HG03457 (cell line): Measurements from ENCODE around the gene PRDM11.

ENCODE experiments used
- ATAC-seq: cut with Tn5 transposase; IDR thresholded peaks from one replicate; pipeline ENCODE4 v1.9.1; 2021; ENCODE audit warnings: moderate number of reproducible peaks; ENCODE audit not compliant: unreplicated experiment

PRDM11 gene

DNA sequence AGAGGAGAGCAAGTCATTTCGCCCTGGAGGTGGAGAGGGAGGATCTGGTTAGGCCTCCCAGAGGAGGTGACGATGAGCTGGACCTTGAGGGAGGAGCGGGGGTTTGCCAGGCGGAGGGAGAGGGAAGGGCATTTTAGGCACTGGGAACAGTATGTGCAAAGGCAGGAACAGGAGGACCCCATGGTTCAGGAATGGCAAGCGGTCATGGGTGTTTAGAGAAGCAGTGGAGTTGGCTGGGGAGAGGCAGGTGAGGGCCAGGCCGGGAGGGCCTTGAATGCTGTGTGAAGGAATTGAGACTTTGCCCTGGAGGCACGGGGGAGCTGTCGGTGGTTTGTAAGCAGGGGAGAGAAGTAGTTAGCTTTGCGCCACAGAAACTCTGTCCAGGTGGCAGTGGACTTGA is 10.3 kb downstream of the PRDM11 start:
- ATAC-seq = no peak

DNA sequence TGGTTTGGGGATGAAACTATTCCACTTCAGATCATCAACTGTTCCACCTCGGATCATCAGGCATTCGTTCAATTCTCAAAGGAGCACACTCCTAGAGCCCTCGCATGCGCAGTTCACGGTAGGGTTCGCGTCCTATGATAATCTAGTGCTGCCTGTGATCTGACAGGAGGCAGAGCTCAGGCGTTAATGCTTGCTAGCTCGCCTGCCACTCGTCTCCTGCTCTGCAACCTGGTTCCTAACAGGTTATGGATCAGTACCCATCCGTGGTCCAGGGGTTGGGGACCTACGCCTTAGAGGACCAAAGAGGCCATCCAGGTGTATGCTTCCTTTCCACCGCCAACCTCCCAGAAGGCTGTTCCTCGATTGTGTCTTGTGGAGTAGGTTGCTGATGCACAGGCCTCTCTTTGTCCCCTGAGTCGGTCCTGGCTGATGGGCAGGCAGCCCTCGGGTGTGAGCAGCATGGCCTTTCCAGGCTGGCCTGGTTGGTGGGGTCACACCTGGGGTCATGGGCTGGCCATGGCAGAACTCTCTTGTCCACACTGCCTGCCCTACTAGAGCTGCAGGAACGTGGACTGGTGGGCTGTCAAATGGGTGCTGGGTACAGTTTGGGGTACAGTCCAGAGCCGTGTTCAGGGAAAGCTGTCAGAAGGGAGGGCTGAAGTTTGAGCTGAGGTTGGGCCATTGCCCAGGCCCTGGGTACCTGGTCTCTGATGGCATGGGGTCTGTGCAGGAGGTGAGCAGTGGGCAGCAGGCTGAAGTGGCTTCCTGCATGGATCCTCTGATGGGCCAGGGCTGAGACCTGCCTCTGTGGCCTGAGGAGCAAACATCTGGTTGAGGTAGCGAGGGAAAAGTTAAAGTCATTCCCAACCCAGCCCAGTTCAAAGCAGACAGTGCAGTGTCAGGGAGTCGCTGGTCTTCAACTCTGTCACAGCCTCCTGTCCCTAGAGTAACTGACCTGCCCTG is 11.1 kb downstream of the PRDM11 start:
- ATAC-seq = no peak

DNA sequence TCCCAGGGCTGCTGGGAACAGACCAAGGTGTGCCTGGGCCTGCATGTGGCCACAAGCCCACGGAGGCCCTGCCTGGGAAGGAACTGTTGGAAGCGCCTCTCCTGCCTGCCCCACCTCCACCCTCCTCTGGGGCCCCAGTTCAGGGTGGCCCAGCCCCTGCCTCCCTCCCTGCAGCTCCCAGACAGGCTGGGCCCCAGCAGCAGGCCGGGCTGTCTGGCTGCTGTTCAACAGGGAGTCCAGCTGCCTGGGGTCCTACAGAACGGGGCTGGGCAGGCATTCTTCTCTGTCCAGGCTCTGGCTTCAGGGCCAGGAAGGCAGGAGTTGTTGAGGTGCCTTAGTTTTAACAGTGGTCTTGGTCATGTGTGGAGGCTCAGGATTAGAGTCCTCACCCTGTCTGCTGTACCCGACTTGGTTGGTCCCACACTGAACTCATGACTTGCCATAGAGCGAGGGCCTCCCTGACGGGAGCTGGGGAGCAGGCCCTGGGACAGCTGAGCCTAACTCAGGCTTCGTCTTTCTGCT is 11.8 kb downstream of the PRDM11 start:
- no peak for ATAC-seq

DNA sequence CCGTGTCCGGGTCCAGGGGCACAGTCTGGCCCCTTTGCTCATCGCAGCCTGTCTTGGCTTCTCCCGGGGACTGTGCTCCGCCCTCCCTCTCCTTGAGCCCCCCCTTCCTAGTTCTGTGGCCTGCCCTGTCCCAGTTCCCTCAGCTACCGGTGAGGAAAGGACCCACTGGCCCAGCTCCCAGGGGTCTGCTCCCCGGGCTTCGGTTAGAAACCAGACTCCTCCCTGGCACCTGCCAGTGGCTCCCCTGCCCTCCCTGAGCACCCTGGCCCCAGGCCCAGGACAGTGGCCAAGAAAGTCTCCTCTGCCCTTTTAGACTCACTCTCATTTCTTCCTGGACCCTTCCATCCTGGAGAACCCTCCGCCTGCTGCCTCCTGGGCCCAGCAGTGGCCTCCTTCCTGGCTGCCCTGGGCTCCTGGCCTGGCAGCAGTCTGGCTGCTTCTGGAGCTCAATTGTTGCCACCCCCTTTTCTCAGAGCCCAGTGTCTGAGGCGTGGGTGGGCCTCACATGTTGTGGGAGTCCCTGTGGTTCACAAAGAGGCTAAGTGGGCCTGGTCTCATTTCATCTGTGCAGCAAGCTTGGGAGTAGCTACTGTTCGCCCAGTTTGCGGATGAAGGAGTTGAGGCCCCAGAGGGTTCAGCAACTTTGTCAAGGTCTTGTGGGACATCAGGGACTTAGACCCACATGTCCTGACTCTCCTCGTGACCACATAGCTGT is 12.6 kb downstream of the PRDM11 start:
- ATAC-seq = no peak

DNA sequence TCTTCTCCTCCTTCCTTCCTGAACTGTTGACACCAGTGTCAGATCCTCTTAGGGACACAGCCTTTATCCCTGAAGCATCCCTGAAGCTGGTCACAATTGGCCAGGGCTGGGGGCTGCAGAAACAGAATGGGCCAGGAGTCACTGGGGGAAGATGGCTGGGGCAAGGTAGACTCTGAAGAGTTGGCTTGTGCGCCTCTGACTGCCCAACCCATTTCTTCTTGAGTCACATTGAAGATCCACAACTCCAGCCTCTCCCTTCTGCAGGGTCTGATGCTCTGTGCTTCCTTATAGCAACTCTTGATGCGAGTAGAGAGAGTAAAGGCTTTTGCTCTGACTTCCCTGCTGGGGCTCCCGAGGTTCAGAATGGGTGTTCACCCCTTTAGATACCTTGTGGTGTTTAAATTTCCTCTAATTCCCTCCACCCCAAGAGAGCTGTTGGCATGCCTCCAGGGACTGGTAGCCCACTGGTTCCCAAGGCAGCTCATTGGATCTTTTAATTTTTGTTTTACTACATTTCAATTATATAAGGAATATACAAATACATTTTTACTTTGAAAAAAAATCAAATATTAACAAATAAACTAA is 13.4 kb downstream of the PRDM11 start:
- ATAC-seq = no peak

DNA sequence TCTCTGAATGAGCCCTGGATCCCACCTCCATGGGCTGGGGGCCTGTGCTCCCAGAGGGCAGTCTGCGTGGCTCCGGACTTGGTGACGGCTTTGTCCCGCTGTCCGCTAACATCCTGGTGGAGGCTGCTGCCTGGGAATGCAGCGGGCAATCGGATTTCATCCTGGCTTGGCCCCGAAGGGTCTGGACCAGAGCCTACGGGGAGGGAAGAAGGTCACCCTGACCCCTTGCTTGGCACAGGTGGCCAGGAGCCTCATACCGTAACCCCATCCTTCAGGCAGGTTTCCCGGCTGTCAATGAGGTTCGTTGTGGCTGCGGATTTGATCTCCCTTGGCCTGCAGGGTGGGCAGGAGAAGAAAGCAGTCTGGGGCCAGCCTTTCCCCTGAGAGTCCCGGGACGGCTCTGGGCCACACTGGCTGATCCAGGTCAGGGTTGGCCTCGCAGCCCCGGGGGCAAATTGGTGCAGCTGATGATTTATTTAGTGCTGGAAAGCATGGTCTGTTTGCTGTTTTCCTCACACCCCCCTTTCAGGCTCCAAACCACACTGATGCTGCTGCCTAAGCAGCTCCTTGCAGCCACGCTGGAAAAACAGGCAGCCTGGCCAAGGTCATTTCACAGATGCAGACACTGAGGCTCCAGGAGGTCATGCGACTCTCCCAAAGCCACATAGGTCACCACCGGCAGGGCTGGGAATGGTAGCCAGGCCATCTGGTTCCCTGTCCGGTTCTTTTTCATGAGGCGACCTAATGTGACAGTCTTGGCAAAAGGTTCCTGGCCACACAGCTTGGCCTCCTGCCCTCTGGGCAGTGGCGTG is 15.0 kb downstream of the PRDM11 start:
- ATAC-seq = no peak

DNA sequence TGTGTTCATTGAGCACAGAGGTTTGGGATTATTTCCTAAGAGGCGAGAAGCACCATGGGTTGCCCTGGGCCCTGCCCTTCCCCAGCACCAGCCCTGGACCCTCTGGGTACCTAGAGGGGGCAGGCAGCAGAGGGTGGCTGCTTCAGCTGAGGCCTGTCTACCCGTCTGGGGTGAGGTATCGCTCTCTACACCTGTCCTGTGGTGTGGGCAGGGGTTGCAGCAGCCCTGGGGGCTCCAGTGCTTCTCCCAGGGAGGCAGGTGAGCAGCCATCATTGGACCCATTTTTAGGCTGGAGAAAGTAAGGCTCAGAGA is 15.6 kb downstream of the PRDM11 start:
- no peak for ATAC-seq

DNA sequence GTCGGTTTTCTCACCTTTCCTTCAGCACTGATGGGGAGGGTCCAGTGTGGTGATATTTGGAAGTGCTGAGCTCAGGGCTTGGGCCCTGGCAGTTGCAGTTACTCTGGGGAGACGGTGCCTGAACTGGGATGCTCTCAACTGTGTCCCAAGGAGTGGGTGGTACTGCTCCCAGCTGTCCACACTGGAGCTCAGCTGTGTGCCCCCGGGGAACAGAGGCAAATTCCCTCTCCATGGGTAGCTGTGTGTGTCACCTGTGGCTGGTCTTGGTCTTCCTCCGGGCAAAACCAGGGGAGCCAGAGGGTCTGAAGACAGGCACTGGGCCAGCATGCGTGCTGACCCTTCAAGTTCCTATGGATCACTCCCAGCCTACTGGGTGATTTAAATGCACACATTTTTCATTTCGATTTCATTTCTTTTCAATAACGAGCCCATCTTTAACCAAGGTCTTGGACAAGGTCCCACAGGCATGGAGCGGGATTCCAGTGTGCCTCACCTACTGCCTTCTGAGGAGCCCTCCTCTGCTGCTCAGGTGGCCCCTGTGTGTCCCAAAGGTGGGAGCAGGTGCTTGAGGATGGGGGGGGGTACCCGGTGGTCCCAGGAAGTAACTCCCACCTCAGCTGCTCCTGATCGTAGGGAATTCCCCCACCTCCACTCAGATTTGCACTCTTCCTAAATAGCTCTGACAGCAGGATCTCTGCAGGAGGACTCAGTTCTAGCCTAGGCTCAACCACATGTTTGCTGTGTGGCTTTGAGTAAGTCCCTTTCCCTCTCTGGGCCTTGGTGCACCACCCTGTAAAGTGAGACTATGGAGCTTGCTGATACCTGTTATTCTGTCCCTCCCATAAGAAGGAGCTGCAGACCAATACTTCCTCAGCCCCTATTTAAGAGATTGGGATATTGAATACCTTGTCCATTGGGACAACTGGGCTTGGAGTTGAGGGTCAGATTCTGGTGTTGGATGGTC is 16.8 kb downstream of the PRDM11 start:
- no peak for ATAC-seq

DNA sequence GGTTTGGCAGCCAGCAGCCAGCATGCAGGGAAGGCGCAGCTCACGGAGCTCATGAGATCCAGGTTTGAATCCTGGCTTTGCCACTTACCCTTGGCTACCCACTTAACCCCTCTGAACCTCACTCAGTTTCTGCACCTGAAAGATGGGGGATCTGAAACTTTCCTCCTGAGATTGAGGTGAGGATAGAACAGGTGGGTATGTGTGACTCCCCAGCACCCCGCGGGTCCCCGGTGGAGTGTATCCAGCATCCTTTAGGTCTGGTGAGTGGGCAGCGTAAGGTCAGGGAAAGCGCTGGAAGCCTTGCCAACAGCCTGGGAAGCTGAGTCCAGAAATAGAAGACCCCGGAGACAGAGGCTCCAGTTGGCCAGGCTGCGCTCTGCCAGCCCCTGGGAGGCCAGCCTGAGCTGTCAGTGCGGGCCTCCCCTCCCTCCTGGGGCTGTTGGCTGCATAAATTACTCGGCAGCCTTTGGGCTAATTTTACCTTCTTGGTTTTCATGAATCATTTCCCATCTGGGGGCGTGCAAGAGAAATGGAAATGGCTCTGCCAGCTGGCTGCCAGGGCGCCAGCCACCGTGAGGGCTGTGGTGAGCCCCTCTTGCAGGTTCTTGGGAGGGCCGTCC is 17.6 kb downstream of the PRDM11 start:
- no peak for ATAC-seq

DNA sequence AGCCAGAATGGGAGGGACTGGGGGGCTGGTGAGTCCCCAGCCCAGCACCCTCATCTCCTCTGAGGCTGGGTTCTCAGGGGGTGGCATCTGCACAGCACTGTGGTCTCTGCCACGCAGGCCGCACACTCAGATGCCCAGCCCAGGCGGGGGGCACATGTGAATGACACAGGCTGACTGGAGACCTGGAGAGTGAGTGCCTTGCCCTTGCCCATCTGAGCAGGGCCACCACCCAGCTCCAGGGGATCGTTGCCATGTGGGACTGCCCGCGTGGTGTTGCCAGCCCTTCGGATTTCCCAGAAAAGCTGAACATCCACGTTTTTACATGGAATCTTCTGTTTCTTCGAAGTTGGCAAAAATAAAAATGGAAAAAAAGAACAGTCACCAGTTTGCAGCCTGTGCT is 18.9 kb downstream of the PRDM11 start:
- ATAC-seq = no peak

DNA sequence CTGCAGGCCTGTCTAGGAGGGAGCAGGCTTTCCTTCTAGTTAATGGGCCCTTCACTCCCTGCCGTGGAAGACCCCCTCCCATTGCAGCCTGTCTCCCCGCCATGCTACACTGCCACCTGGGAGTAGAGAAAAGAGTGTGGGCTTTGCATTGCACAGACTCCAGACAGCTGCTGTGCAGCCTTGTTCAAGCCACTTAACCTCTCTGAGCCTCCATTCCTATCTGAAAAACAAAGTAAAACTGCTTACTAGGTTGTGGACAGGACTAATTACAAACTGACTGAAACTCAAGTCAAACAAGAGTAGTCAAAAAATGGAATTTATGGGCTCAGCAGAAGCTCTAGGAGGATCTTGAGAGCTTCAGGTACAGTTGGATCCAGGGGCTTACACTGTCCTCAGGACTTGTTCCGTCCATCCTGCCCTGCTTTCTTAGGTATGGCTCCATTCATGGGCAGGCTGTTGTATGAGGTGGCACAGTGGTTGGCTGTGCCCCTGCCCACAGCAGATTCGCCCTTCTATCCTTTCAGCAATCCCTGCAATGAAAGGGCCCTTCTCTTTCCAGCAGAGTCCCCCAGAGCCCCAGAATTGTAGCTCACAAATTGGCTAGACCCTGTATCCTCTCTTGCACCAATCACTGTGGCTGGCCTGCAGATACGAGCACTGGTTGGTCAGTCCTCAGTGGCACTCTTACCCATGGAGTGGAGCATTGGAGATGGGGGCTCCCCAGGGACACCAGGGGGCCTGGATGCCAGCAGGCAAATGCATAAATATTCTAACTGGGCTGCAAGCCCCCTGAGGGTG is 19.6 kb downstream of the PRDM11 start:
- ATAC-seq = no peak

DNA sequence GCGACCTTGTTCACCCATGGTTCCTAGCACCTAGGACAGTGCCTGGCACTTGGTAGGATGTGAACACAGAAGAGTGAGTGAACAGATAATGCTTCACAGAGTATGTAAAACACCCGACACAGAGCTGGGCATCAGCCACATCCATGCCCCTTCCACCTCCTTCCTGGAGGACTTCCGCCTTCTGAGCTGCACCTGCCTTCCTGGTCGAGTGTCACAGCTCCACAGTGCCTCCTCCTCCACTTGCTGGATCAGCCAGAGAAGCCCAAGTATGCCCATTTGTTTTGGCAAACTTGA is 20.1 kb downstream of the PRDM11 start:
- no peak for ATAC-seq

DNA sequence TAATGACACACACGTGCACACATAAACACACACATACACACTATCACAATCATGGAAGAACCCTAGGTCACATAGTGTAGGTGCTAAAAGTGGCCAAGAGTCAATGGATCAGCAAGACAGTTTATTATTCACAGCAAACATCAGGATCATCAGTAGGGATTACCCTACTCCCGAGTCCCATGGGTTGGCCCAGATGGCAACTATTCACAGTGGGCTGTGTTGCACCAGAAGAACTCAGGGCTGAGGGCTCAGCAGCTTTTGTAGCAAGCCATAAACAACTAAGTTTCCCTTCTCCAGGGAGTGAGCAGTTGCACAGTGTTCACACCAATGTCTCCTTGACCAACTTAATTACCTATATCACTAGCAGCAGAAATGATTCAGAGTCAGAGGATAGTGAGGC is 20.8 kb downstream of the PRDM11 start:
- no peak for ATAC-seq

DNA sequence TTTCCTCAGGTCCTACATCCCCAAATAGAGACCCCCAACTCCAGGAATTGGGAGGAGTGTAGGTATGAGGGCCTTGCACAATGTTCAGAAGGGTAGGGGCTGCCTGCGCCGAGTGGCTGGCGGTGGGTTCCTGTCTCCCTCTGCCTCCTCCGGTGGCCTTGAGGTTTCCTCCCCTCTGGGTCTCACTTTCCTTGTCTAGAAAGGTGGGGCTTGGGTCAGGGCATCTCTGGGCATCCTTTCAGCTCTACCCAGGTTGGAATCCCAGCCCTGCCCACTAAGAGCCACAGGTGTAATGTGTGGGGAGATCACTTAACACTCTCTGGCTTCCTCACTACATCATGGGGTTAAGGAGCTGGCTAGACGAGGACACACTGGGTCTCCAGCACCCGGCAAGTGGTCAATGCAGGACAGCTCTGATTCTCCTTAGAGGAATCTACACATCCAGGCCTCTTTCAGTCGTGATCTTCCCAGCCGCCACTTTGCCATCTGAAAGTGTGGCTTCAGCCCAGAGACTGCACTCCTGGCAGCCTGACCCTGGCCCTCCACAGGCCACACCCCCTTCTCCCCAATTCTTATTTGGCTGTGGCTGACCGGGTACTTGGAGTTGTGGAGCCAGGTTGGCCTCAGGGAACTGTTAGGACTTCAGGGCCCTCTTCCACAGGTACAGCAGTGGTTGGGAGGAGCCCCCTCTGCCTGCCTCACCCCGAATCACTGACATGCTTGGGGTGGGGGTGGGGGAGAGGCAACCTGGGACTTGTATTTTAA is 22.1 kb downstream of the PRDM11 start:
- no peak for ATAC-seq

DNA sequence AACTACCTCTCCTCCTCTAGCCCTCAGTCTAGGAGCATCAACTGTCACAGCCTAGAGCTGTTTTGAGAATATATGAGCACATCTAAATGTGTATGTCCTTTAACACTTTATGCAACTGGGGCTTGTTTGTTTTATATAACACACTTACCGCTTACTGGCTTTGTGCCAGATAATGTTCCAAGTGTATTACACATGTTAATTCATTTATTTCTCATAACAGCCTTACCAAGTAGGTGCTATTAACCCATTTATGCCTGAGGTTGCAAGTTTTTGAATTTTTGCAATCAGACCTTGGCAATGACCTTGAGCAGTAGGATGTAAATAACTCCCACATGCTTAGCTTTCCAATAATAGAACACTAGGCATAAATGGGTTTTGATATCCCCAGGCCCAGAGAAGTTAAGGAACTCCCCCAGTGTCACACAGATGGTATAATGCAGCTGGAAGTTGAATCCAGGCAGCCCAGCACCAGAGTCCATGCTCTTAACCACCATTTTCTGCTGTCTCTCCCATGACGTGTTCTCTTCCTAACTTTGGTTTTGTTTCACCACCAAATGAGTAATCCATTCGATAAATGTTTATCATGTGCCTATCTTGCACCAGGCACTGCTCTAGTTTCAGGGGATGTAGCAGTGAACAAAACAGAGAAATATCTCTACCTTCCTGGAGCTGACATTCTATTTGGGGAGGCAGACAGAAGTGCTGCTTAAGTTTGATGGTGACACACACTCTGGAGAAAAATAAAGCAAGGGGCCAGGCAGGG is 23.1 kb downstream of the PRDM11 start:
- no peak for ATAC-seq

DNA sequence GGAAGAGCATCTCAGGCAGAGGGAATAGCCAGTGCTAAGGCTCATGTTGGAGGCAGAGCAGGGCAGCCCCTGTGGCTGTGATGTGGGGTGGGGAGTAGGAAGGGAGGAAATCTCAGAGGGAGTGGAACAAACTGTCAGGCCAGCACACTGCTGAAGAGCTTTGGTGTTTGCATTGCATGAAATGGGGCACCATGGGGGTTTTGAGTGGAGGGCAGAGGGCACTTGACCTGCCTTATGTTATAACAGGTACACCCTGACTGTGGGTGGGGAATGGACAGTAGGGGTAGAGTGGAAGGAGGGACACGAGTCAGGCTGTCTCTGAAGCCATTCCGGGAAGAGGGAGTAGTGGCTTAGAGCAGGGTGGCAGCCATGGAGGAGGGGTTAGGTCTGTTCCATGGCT is 24.0 kb downstream of the PRDM11 start:
- no peak for ATAC-seq

DNA sequence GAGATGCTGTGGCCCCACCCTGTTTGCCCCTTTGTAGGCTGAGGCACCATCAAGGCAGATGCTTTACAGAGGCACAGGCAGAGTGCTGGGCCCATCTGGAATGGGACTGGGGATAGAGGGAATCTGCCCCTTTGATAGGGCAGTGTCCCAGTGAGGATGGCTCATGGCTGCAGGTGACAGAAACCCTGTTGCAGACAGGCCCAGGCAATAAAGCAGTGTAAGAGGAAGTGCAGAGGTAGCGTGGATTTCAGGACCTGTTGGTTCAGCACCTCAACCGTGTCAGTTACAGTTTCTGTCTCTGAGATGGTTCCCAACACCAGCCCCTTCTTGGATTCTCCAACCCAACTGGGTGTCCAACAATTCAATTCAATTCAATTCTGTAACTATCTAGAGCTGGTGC is 25.1 kb downstream of the PRDM11 start:
- ATAC-seq = no peak
